IPS-15b (cell line): ENCODE data around the gene INTS7.
"Not testable (repeated sequence)": the region's sequence is repeated elsewhere in the genome, so short reads cannot be mapped to it uniquely, and the experiment has no call there.

Source experiments
- H3K27me3 ChIP-seq: one replicate; pipeline ENCODE4 v1.6.1; 2013; ENCODE audit warnings: low read length; ENCODE audit not compliant: control insufficient read depth, insufficient read depth
- H3K36me3 ChIP-seq: one replicate; pipeline ENCODE4 v1.6.1; 2013; ENCODE audit warnings: low read length; ENCODE audit not compliant: control insufficient read depth, insufficient read depth
- H3K4me1 ChIP-seq: one replicate; pipeline ENCODE4 v1.6.1; 2013; ENCODE audit warnings: mild to moderate bottlenecking, low read length; ENCODE audit not compliant: control insufficient read depth, insufficient read depth
- H3K4me3 ChIP-seq: one replicate; pipeline ENCODE4 v1.5.1; 2013; ENCODE audit warnings: low read depth, low read length
- H3K9ac ChIP-seq: one replicate; pipeline ENCODE4 v1.6.1; 2013; ENCODE audit warnings: low read depth, mild to moderate bottlenecking, low read length
- H3K9me3 ChIP-seq: one replicate; pipeline ENCODE4 v1.6.1; 2013; ENCODE audit warnings: mild to moderate bottlenecking, low read length; ENCODE audit not compliant: control insufficient read depth, insufficient read depth

Gene INTS7

DNA sequence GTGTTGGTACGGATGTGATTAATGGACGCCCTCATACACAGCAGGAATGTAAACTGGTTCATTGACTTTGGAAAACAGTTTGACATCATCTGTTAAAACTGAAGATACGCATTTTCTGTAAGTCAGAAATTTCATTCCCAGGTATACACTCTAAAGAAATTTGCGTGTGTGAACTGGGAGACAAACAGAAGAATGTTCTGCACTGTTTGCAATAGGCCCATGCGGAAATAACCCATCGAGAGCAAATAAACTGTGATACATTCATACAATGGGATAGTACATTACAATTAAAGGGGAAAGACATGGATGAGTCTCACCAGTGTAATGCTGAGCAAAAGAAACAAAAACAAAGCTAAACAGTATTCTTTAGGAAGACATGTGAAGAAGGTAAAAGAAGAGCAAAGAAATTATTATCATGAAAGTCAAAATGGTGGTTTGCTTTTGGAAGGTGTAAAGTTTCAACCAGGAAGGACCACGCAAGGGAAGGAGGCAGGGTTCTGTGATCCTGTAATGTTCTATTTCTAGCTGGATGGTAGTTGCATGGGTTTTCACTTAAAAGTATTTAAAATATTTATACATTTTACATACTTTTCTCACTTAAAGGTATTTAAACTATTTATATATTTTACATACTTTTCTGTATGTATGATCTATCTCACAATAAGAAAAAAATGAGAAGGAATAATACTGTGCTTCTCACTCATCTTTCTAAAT lies 30.3 kb downstream of the INTS7 start:
- Histone ChIP-seq H3K4me3 (no peak overlapping the region), H3K9me3 (no peaks in the 10 kb centered on the region), H3K9ac (no peak overlapping the region), H3K27me3 (no peaks in the 10 kb centered on the region), H3K36me3 (no peaks in the 10 kb centered on the region), H3K4me1 (no peaks in the 10 kb centered on the region)

DNA sequence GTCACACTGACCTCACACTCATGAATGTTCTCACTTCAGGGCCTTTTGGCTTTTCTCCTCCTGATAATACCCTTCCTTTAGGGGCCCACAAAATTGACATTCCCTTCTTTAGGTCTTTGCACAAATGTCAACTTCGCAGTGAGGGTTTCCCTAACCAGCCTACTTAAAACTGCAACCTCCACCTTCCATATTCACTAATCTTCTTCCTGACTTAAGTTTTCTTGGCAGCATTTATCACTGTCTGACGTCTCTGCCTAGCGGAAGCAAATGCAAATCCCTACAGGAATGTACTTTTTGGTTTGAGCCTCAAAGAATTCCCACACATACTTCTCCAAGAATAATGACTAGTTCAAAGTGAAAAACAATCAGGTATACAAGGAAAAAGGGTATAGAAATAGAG lies 32.8 kb downstream of the INTS7 start:
- H3K36me3 ChIP-seq: no peaks in the 10 kb centered on the region
- H3K9me3 ChIP-seq: no peaks in the 10 kb centered on the region
- H3K4me1 ChIP-seq: no peaks in the 10 kb centered on the region
- no peak overlapping the region for H3K9ac ChIP-seq
- H3K4me3 ChIP-seq: no peak overlapping the region
- H3K27me3 ChIP-seq: no peaks in the 10 kb centered on the region

DNA sequence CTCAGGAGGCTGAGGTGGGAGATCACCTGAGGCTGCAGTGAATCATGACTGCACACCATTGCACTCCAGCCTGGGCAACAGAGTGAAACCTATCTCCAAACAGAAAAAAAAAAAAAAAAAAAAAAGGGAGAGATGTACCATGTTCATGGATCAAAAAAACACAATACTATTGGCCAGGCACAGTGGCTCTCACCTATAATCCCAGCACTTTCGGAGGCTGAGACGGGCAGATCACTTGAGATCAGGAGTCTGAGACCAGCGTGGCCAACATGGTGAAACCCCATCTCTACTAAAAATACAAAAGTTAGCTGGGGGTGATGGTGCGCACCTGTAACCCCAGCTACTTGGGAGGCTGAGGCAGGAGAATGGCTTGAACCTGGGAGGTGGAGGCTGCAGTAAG lies 37.9 kb downstream of the INTS7 start:
- not testable (repeated sequence) for H3K36me3 ChIP-seq, H3K9ac ChIP-seq, H3K4me1 ChIP-seq, H3K27me3 ChIP-seq, H3K9me3 ChIP-seq, H3K4me3 ChIP-seq

DNA sequence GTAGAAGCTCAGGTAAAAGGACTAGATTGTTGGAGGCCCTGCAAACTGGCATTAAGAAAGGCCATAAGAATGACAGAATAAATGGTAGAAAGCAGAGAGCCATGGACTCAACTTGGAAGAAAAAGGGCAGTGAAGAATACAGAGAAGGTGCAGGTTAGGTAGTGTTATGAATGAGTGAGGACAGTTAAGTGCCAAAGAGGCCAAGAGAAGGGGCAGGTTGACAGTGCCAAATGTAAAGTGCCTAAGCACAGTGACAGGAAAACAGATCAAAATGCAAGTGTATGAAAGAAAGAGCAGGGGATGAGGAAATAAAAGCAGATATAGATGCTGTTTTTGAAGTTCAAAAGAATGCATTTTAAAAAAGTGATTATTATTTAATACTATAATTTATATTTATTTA lies 43.7 kb downstream of the INTS7 start:
- H3K9ac ChIP-seq: no peak overlapping the region
- no peaks in the 10 kb centered on the region for H3K9me3 ChIP-seq
- H3K27me3 ChIP-seq: no peaks in the 10 kb centered on the region
- no peak overlapping the region for H3K4me3 ChIP-seq
- H3K36me3 ChIP-seq: no peaks in the 10 kb centered on the region
- no peaks in the 10 kb centered on the region for H3K4me1 ChIP-seq

DNA sequence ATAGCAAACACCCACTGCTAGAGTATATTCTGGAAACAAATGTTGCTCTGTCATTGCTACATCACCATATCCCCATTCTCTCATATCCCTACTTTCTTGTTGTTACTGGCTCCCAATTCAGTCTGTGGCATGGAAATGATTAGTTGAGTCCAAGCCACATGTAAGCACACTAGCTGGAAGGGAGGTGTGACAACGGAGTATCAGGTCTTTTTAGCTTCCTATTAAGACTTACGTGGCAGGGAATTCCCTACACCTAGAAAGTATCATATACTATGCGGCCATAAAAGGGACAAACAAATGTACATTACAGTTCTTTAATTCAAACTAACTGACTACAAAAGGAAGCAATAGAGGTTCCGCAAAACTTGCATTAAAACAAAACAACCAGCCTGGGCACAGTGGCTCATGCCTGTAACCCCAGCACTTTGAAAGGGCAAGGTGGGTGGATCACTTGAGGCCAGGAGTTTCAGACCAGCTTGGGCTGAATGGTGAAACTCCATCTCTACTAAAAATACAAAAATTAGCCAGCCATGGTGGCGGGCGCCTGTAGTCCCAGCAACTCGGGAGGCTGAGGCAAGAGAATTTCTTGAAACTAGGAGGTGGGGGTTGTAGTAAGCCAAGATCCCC lies 48.6 kb downstream of the INTS7 start:
- Histone ChIP-seq H3K4me1 (no peaks in the 10 kb centered on the region), H3K4me3 (no peak overlapping the region), H3K36me3 (no peaks in the 10 kb centered on the region), H3K9ac (no peak overlapping the region), H3K27me3 (no peaks in the 10 kb centered on the region), H3K9me3 (no peaks in the 10 kb centered on the region)

DNA sequence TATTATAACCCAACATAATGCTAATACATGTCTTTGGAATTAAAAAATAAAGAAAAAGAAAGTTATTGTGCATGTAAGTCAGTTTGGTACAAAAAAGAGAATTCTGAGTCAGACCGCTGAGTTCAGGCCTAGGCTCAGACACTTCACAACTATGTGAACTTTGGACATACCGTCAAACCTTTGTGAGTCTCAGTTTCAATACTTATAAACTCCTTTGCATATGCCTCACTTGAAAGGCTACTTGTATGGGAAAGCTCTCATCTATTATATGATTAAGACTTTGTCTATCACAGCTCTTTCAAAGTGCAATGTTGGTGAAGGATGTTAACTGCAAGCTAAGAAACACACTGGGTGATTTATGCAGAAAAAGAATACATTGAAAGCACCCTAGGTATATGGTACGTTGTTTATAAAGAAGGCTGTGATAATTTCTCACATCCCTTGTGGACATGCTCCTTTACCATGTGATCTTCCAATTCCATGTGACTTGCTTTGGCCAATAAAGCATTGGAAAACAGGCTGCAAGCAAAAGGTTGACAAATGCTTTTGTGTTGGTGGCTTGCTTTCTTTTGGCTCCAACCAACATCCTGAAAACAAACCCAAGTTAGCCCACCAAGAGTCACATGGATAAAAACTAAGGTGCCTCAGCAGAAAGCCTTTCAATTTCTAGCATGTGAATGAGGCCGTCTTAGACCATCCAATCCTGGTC lies 49.6 kb downstream of the INTS7 start:
- Histone ChIP-seq H3K36me3 (no peaks in the 10 kb centered on the region), H3K27me3 (no peaks in the 10 kb centered on the region), H3K4me1 (no peaks in the 10 kb centered on the region), H3K9ac (no peak overlapping the region), H3K9me3 (no peaks in the 10 kb centered on the region), H3K4me3 (no peak overlapping the region)

DNA sequence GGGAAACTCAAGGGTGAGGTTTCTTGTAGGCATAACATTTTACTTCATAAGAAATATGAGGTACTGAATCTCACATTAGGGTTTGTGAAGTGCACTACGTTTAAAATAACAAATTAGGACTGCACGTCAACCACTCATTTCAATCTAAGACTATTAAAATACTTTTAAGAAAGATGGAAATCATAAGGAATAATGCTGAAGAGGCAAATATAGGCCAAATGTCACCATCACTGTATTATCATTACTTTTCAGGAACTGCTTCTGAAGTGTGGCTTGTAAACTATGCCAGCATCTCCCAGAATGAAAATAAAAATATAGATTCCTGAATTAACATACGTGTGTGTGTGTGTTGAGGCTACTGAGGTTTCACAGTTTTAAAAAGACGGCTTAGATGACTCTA lies 56.8 kb downstream of the INTS7 start:
- Histone ChIP-seq H3K36me3 (no peaks in the 10 kb centered on the region), H3K4me1 (no peaks in the 10 kb centered on the region), H3K9me3 (no peaks in the 10 kb centered on the region)

DNA sequence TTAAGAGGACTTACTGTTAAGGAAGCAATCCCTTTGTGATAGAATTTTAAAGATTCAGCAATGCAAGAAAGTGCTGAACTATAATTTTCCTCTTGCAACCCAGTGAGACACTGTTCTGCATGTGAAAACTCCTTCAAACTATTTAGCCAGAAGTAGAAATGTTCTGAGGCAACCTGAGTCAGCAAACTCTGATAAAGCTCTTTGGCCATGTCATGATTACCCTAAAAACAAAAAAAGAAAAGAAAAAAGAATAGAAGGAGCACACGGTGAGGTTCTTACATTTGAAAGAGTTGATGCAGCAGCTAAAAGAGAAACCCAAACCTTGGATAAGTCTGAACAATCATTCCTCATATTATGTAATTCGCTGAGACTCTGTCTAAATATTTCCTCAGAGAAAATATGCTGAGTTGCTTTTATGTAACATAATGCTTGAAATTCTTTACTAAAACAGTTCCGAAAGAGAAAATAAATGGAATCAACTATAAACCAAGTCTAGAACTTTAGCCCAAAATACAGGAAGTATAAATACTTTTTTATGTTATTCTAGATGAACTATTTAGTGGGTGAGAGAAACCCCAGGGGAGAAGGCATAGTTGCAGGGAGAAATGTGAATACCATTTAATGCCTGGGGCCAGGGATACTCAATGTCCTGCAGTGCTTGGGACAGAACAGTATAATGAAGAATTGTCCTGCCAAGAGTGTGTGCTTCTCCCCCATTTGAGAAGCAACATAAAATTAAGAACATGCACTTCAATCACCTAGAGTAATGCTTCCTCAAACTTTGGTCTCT lies 60.0 kb downstream of the INTS7 start:
- Histone ChIP-seq H3K36me3 (no peaks in the 10 kb centered on the region), H3K9ac (no peak overlapping the region), H3K9me3 (no peaks in the 10 kb centered on the region), H3K4me1 (no peaks in the 10 kb centered on the region), H3K27me3 (no peaks in the 10 kb centered on the region), H3K4me3 (no peak overlapping the region)

More for the DNA sequence above, 56.8 kb downstream of the INTS7 start:
- Histone ChIP-seq H3K4me3 (no peak overlapping the region), H3K27me3 (no peaks in the 10 kb centered on the region), H3K9ac (no peak overlapping the region)

DNA sequence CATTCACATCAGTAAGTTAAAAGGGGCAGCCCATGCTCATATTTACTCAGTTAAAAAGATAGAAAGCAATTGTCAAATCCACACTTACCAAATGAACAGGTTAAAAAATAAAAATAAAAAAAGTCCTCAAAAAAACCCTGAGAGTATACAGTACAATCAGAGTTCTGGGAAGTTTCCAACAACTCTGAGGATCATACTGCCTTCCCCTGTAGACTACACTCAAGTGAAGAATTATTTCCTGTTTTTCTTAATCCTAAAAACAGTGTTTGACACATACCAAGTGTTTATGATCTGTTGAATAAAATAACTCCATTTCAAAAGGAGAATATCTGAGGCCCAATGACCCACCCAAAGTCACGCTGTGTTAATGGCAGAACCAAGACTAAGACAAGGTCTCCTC lies 61.8 kb downstream of the INTS7 start:
- H3K36me3 ChIP-seq: no peaks in the 10 kb centered on the region
- no peak overlapping the region for H3K9ac ChIP-seq
- H3K27me3 ChIP-seq: no peaks in the 10 kb centered on the region
- no peaks in the 10 kb centered on the region for H3K9me3 ChIP-seq
- no peak overlapping the region for H3K4me3 ChIP-seq
- H3K4me1 ChIP-seq: no peaks in the 10 kb centered on the region

DNA sequence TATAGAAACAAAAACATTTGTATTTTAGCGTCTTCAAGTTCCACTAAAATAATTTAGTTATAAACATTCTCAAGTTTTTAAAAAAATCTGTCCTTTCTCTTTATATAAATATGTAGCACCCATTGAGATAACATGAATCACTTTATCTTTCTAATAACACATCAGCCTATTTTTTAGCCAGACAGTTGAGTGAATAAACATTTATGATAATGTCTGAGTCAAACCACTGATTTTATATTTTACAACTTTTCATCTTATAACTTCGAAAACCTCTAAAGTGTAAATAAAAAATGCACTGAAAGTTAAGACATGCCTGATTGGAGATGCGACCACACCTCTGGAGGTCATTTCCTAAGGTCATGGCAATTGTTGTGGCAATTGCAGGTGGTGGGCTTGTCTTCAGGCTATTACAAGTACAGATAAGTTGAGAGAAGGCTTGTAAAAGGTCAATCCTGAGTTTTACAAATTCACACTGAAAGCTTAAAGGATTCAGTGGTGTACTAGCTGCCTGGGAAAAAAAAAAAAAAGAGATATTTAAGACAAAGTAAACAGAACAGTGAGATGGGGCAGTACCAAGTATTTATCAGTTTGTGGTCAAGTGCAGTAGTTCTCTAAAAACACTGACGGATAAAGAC lies 67.0 kb downstream of the INTS7 start:
- Histone ChIP-seq H3K9me3 (no peaks in the 10 kb centered on the region), H3K4me3 (no peak overlapping the region), H3K36me3 (no peaks in the 10 kb centered on the region), H3K4me1 (no peaks in the 10 kb centered on the region), H3K27me3 (no peaks in the 10 kb centered on the region), H3K9ac (no peak overlapping the region)

DNA sequence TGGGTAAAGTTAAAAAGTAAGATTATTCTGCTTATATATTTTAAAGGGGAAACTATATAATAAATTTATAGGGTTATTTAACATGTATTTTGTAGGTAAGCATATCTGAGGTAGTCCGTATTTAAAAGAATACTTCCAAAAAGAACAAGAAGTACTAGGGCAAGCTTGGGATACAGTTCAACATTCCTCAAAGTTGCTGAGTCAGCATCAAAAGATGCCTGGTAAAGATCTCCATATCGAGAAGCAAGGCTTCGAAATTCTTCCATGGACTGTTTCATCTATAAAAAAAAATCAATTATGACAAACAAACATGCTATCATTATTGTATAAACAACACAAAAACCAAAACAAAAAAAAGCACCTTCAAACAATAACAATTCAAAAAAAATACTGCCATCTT lies 67.7 kb downstream of the INTS7 start:
- H3K9me3 ChIP-seq: no peaks in the 10 kb centered on the region
- H3K9ac ChIP-seq: no peak overlapping the region
- H3K4me1 ChIP-seq: no peaks in the 10 kb centered on the region
- no peak overlapping the region for H3K4me3 ChIP-seq
- H3K27me3 ChIP-seq: no peaks in the 10 kb centered on the region
- H3K36me3 ChIP-seq: no peaks in the 10 kb centered on the region
